DMS 273 (cell line): ENCODE data around the gene OR5K3.
"Not testable (repeated sequence)": the region's sequence is repeated elsewhere in the genome, so short reads cannot be mapped to it uniquely, and the experiment has no call there.

Experiments
- DNase-seq: peaks from one replicate; lab custom pipeline; 2025; ENCODE audit not compliant: unreplicated experiment; lab: John Stamatoyannopoulos, UW

The OR5K3 gene

GRCh38 chr3:98390366-98390765 lies at the start of gene OR5K3:
OR5K3 (plus strand) TSS chr3:98390666; CDS start chr3:98390666, 0 bp downstream.
- no peak for DNase-seq

GRCh38 chr3:98341758-98342157 lies 48.7 kb upstream of the OR5K3 start:
- DNase-seq: no peak

- peak; percentile 85 for DNase-seq
Measured at GRCh38 chr3:98343647-98344507, 46.6 kb upstream of the OR5K3 start.

- DNase-seq: no peak
Measured at GRCh38 chr3:98350082-98350481, 40.4 kb upstream of the OR5K3 start.

- DNase-seq: no peak
Measured at GRCh38 chr3:98353554-98353953, 36.9 kb upstream of the OR5K3 start, which contains the start of gene OR5K4. OR5K4 (plus strand) TSS chr3:98353854; CDS start chr3:98353854, 0 bp downstream.

GRCh38 chr3:98359250-98359649 lies 31.2 kb upstream of the OR5K3 start:
- no peak for DNase-seq

- DNase-seq: peak; percentile 14
Measured at GRCh38 chr3:98359993-98360675, 30.3 kb upstream of the OR5K3 start.

GRCh38 chr3:98360681-98361080 lies 29.8 kb upstream of the OR5K3 start:
- no peak for DNase-seq

GRCh38 chr3:98361289-98361688 lies 29.2 kb upstream of the OR5K3 start:
- DNase-seq: no peak

- DNase-seq: no peak
Measured at GRCh38 chr3:98367464-98368246, 22.8 kb upstream of the OR5K3 start.

GRCh38 chr3:98371186-98371585 lies 19.3 kb upstream of the OR5K3 start:
- no peak for DNase-seq

- no peak for DNase-seq
Measured at GRCh38 chr3:98371853-98372252, 18.6 kb upstream of the OR5K3 start.

- DNase-seq: no peak
Measured at GRCh38 chr3:98372445-98372844, 18.0 kb upstream of the OR5K3 start.

GRCh38 chr3:98376631-98377030 lies 13.8 kb upstream of the OR5K3 start:
- no peak for DNase-seq

GRCh38 chr3:98388147-98388546 lies 2.3 kb upstream of the OR5K3 start:
- no peak for DNase-seq

GRCh38 chr3:98395101-98395500 lies 4.6 kb downstream of the OR5K3 start:
- no peak for DNase-seq

- DNase-seq: not testable (repeated sequence)
Measured at GRCh38 chr3:98396482-98396881, 6.0 kb downstream of the OR5K3 start.

- no peak for DNase-seq
Measured at GRCh38 chr3:98398513-98398912, 8.0 kb downstream of the OR5K3 start.

GRCh38 chr3:98402507-98402906 lies 12.0 kb downstream of the OR5K3 start:
- no peak for DNase-seq

GRCh38 chr3:98404010-98404409 lies 13.5 kb downstream of the OR5K3 start:
- DNase-seq: no peak

GRCh38 chr3:98406034-98406433 lies 15.6 kb downstream of the OR5K3 start:
- DNase-seq: no peak
